ENCODE data around the gene PLOD1.
A peak's percentile ranks its signal among the peaks of the same experiment; 100 is the strongest.
"Not testable (repeated sequence)": the region's sequence is repeated elsewhere in the genome, so short reads cannot be mapped to it uniquely, and the experiment has no call there.

PLOD1 gene

DNA sequence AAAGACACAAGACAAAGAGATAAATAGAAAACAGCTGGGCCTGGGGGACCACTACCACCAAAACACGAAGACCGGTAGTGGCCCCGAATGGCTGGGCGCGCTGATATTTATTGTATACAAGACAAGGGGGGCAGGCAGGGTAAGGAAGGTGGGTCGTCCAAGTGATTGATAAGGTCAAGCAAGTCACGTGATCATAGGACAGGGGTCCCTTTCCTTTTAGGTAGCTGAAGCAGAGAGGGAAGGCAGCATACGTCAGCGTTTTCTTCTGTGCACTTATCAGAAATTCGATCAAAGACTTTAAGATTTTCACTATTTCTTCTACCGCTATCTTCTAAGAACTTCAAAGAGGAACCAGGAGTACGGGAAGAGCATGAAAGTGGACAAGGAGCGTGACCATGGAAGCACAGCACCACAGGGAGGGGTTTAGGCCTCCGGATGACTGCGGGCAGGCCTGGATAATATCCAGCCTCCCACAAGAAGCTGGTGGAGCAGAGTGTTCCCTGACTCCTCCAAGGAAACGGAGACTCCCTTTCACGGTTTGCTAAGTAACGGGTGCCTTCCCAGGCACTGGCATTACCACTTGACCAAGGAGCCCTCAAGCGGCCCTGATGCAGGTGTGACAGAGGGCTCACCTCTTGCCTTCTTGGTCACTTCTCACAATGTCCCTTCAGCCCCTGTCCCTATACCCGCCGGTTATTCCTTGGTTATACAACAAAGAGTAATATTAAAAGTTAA is 21.9 kb upstream of the PLOD1 start:
- DNase-seq (ENCODE audit: low spot score): not testable (repeated sequence)

DNA sequence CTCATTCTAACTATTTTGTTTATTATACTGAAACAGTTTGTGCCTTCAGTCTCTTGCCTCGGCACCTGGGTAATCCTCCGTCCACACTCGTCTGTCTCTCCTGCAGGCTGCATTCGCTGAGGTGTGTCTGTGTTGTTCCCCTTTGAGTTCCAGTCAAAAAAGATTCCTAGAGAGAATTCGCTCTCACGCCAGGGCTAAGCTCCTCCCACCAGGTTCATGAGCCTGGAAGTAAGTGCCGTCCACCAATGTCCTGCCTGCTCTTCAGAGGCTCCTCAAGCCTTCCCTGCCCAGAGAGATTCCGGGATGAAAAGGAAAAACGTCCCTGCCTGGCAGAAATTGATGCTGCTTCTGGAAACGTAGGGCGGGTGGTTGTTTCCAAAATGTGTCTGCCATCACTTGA is 21.2 kb upstream of the PLOD1 start:
- DNase-seq (ENCODE audit: low spot score): no peak

GRCh38 chr1:11914024-11914423 is 20.5 kb upstream of the PLOD1 start:
- no peak for DNase-seq (ENCODE audit: low spot score)

DNA sequence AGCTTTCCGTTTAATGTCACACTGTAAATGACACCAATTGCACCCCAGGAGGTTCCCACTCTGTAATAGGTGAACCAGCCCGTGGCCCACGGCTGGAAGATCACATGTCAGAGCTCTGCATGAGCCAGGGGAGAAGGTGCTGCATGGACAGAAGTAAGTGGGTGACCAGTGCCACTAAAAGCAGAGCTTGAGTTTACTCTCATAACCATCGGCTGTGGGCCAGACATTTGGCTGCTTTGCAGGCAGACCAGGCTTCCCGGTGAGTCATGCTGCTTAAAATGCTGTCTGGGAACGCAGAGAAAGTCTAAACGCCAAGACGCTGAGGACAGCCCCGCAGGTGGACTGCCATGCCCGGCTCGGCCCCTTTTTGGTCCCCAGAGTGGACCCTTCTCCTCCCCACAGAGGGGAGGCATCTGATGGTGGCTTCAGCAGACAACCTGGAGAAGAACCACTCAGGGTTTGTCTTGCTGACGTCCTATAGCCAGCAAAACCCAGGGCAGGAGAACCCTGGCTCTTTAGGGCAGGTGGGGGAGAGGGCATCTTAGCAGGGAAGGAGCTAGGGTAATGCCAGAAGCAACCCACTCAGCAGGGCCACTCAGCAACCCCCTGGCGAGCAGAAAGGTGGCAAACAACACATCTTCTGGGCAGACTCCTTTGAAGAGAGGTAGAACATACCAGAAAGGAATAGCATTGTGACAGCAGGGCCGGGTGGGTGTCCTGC is 15.6 kb upstream of the PLOD1 start:
- no peak for DNase-seq (ENCODE audit: low spot score)

DNA sequence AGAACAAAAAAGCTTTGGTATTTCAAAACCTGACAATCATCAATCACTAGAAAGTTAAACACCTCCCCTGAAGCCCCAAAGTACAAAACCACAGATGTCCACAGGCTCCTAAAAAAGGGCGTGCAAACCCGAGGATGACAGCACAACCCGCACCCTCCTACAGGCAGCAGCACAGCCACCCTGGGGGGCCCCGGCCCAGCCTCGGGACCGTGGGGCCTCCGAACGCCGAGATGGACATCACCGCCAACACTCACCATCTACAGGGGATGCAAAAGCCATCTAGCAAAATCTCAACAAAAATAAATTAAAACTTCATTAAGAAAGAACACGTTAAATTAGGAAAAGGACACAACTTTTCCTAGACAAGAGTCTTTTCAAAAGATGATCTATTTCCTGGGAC is 14.9 kb upstream of the PLOD1 start:
- no peak for DNase-seq (ENCODE audit: low spot score)

DNA sequence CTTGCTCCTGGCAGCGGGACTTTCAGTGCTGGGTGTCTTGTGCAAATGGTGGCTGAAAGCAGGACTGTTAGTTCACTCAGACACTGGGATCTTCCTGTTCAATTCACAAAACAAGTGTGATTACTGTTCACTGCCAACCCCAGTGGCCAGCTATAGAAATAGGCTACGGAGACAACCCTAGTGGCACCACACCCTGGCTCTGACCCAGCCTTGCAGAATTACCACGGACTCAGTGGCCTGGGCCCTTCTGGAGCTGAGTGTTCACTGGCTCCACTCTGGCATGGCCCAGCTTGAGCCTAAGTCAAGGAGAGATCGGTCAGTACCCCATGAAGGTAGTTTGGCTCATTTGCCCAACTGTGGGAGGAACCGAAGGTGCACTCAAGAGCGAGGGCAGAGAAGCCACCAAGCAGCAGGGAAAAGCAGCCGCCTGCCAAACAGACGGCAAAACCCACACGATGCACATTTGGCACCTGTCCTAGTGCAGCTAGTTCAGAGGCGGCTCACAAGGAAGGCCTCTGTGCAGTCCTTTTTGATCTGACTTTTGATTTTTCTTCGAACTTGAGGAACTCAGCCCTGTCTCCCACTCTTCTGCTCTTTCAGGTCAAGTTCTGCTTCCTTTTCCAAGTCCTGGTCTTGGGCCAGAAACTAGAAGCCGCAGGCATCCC is 14.1 kb upstream of the PLOD1 start:
- no peak for DNase-seq (ENCODE audit: low spot score)

- DNase-seq (ENCODE audit: low spot score): no peak
Observed at GRCh38 chr1:11921022-11921421, 13.5 kb upstream of the PLOD1 start.

- DNase-seq (ENCODE audit: low spot score): no peak
Observed at GRCh38 chr1:11923069-11923826, 11.3 kb upstream of the PLOD1 start.

GRCh38 chr1:11923827-11924113 is 10.7 kb upstream of the PLOD1 start:
- DNase-seq (ENCODE audit: low spot score): no peak

GRCh38 chr1:11924334-11925195 is 10.0 kb upstream of the PLOD1 start:
- DNase-seq (ENCODE audit: low spot score): no peak

GRCh38 chr1:11925196-11925937 is 9.2 kb upstream of the PLOD1 start:
- not testable (repeated sequence) for DNase-seq (ENCODE audit: low spot score)

DNA sequence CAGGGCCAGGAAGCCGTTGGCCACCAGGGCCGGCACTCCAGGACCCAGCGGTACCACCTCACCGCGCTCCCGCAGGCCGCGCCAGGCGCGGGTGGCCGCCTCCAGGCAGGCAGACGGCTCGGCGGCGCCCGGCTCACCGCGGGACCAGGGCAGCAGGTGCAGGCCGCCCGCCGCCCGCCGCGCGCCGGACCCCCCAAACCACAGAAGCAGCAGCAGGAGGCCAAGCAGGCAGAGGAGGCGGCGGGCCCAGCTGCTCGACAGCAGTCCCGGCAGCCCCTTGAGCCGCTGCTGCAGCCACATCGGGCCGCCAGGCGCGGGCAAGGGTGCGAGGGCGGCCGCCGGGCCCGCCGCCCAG is 8.6 kb upstream of the PLOD1 start:
- DNase-seq (ENCODE audit: low spot score): no peak

DNA sequence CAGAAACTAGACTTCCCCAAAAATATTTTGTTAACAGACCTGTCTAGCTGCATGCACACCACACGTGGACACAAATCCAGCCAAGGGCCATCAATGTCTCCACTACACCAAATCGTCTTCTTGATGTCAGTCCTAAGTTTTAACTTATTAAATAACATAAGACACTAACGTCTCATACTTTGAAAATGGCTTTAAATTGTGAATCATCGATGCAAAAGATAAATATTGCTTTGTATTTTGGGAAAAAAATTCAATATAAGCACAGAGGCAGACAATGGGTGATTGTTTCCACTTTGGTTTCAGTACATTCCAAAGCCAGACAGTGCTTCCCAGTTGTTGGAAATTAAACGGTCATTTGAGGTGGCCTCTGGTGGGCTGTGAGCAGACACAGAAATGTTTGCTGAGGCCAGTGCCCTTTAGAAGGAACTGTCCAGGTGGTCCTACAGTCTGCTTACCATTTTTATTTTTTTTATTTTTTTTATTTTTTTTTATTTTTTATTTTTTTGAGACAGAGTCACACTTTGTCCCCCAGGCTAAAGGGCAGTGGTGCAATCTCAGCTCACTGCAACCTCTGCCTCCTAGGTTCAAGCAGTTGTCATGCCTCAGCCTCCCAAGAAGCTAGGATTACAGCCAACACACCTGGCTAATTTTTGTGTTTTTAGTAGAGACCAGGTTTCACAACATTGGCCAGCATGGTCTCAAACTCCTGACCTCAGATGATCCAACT is 6.5 kb upstream of the PLOD1 start:
- DNase-seq (ENCODE audit: low spot score): no peak

GRCh38 chr1:11929849-11930248 is 4.7 kb upstream of the PLOD1 start:
- peak; percentile 50 for DNase-seq (ENCODE audit: low spot score)

DNA sequence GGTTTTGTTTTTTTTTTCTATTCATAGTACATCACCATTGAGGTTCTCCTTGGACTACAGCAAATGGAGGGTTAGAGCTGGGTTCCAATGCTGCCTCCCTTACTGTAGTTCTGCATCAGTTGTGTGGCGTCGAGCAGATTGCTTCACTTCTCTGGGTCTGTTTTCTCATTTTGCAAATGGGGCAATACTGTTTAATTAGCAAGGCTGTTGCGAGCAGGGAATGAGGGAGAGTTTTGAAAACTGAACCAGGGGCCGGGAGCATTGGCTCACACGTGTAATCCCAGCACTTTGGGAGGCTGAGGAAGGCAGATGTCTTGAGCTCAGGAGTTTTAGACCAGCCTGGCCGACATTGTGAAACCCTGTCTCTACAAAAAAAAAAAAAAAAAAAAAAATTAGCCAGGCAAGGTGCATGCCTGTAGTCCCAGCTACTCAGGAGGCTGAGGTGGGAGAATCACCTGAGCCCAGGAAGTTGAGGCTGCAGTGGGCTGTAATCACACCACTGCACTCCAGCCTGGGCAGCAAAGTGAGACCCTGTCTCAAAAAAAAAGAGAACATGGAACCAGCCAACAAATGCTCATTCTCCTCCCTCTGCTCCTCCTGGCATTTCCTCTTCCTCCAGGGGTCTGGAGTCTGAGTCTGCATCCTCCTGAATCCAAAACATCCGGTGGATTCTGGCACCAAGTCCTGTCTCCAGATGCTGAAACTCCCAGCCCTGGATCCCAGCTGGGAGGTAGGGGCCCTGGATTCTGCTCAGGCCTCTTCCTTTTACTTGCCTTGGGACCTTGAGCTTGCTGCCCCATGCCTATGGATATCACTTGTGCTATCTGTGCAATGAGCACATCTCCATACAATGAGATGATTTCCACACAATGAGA is 3.7 kb upstream of the PLOD1 start:
- no peak for DNase-seq (ENCODE audit: low spot score)

- DNase-seq (ENCODE audit: low spot score): no peak
Observed at GRCh38 chr1:11931845-11932244, 2.7 kb upstream of the PLOD1 start.

- DNase-seq (ENCODE audit: low spot score): no peak
Observed at GRCh38 chr1:11935057-11935412, 518 bp downstream of the PLOD1 start.

GRCh38 chr1:11935733-11936132 is 1.2 kb downstream of the PLOD1 start:
- DNase-seq (ENCODE audit: low spot score): not testable (repeated sequence)

- DNase-seq (ENCODE audit: low spot score): no peak
Observed at GRCh38 chr1:11938722-11939526, 4.4 kb downstream of the PLOD1 start.
